Stomach (tissue), 4 donors: ENCODE data around the gene MTMR3.

Experiments
- POLR2A ChIP-seq, 4 donors: fragments of 450-650 bp; IDR thresholded peaks; one replicate each; pipeline ENCODE4 v1.6.1; 2016; ENCODE audit warnings: antibody characterized with exemption in 4 of 4, control low read depth in 2 of 4, mild to moderate bottlenecking in 1 of 4, moderate library complexity in 1 of 4
- POLR2AphosphoS5 ChIP-seq, 3 donors: sonication (generic); formaldehyde crosslinking; IDR thresholded peaks; one replicate each; pipeline ENCODE4 v1.6.1; 2016; ENCODE audit warnings: antibody characterized with exemption in 3 of 3
- TF ChIP-seq, protein P1 (sequence below), 7 experiments: fragments of 450-650 bp in 4 of 7; fragments of 200-600 bp in 3 of 7; sonication (generic) in 3 of 7; IDR thresholded peaks; one replicate each; pipeline ENCODE4 v1.5.1; 2016 to 2019; ENCODE audit warnings: antibody characterized with exemption in 7 of 7, control low read depth in 2 of 7, mild to moderate bottlenecking in 1 of 7

GRCh38 chr22:30017375-30018223 lies 134.6 kb downstream of the MTMR3 start:
- TF ChIP-seq, protein P1, sequence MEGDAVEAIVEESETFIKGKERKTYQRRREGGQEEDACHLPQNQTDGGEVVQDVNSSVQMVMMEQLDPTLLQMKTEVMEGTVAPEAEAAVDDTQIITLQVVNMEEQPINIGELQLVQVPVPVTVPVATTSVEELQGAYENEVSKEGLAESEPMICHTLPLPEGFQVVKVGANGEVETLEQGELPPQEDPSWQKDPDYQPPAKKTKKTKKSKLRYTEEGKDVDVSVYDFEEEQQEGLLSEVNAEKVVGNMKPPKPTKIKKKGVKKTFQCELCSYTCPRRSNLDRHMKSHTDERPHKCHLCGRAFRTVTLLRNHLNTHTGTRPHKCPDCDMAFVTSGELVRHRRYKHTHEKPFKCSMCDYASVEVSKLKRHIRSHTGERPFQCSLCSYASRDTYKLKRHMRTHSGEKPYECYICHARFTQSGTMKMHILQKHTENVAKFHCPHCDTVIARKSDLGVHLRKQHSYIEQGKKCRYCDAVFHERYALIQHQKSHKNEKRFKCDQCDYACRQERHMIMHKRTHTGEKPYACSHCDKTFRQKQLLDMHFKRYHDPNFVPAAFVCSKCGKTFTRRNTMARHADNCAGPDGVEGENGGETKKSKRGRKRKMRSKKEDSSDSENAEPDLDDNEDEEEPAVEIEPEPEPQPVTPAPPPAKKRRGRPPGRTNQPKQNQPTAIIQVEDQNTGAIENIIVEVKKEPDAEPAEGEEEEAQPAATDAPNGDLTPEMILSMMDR (IDR thresholded peaks at IDR 0.05), result no peak
- TF ChIP-seq POLR2AphosphoS5 (IDR thresholded peaks at IDR 0.05), result no peak
- no peak for TF ChIP-seq POLR2A (IDR thresholded peaks at IDR 0.05)
